GM23338 (cell line): ENCODE results near the gene SELENOF. TPM values are rescaled to one million over a fixed set of nuclear protein-coding genes. Genes with fewer than 3 reads are reported as not detected.

Experiments used
- ATAC-seq: fragments of 200-7000 bp; cut with Tn5 transposase; 3 replicates; pipeline ENCODE4 v1.9.1; 2020
- DNase-seq: peaks from one replicate; pipeline ENCODE4 v3.0.0-alpha.2; 2015; ENCODE audit warnings: low spot score
- H2AFZ ChIP-seq: fragments of 200-600 bp; sonication (generic); 2 replicates; pipeline ENCODE4 v1.8.0; 2016; ENCODE audit warnings: antibody characterized with exemption, mild to moderate bottlenecking, moderate library complexity
- H3F3A ChIP-seq: fragments of 200-600 bp; sonication (generic); replicated peaks from 2 replicates; pipeline ENCODE4 v1.8.0; 2017; ENCODE audit warnings: antibody characterized with exemption, mixed run types, low read depth
- H3K27ac ChIP-seq: fragments of 200-600 bp; sonication (generic); 2 replicates; pipeline ENCODE4 v1.6.1; 2016; ENCODE audit warnings: low read depth
- H3K27me3 ChIP-seq: fragments of 200-600 bp; sonication (generic); 2 replicates; pipeline ENCODE4 v1.8.0; 2016; ENCODE audit warnings: mild to moderate bottlenecking, mixed run types, moderate library complexity; ENCODE audit not compliant: insufficient read depth
- H3K36me3 ChIP-seq: fragments of 200-600 bp; sonication (generic); 2 replicates; pipeline ENCODE4 v1.8.0; 2016; ENCODE audit warnings: mild to moderate bottlenecking; ENCODE audit not compliant: insufficient read depth
- H3K4me1 ChIP-seq: fragments of 200-600 bp; sonication (generic); 2 replicates; pipeline ENCODE4 v1.8.0; 2016; ENCODE audit warnings: mild to moderate bottlenecking, moderate library complexity; ENCODE audit not compliant: insufficient read depth
- H3K4me2 ChIP-seq: fragments of 200-600 bp; sonication (generic); 2 replicates; pipeline ENCODE4 v1.7.1; 2017; ENCODE audit warnings: mixed run types
- H3K4me3 ChIP-seq: fragments of 200-600 bp; sonication (generic); 2 replicates; pipeline ENCODE4 v1.6.1; 2016; ENCODE audit warnings: mixed run types
- H3K79me2 ChIP-seq: fragments of 200-600 bp; sonication (generic); replicated peaks from 2 replicates; pipeline ENCODE4 v1.8.0; 2017; ENCODE audit warnings: mild to moderate bottlenecking; ENCODE audit not compliant: insufficient read depth
- H3K9me2 ChIP-seq: fragments of 200-600 bp; sonication (generic); 2 replicates; pipeline ENCODE4 v1.8.0; 2017; ENCODE audit not compliant: insufficient read depth
- H4K20me1 ChIP-seq: fragments of 200-600 bp; sonication (generic); replicated peaks from 2 replicates; pipeline ENCODE4 v1.8.0; 2017; ENCODE audit warnings: mild to moderate bottlenecking; ENCODE audit not compliant: insufficient read depth
- H3K27ac Mint-ChIP-seq: 2 replicates; pipeline ENCODE4 v1.8.0; 2020; ENCODE audit warnings: inconsistent platforms, mild to moderate bottlenecking, moderate library complexity, mixed read lengths
- H3K27me3 Mint-ChIP-seq: 3 replicates; pipeline ENCODE4 v1.8.0; 2022; ENCODE audit warnings: low read depth, mild to moderate bottlenecking, moderate library complexity, mixed read lengths, inconsistent platforms; ENCODE audit not compliant: insufficient read depth, poor library complexity
- H3K36me3 Mint-ChIP-seq: 3 replicates; pipeline ENCODE4 v1.8.0; 2021; ENCODE audit warnings: low read depth, mild to moderate bottlenecking, inconsistent platforms, moderate library complexity, mixed read lengths
- H3K4me1 Mint-ChIP-seq: 3 replicates; pipeline ENCODE4 v1.8.0; 2020; ENCODE audit warnings: mild to moderate bottlenecking, inconsistent platforms, mixed read lengths
- H3K4me3 Mint-ChIP-seq: 3 replicates; pipeline ENCODE4 v1.8.0; 2021; ENCODE audit warnings: moderate library complexity, mild to moderate bottlenecking, inconsistent platforms, mixed read lengths
- H3K9me3 Mint-ChIP-seq: 3 replicates; pipeline ENCODE4 v1.8.0; 2020; ENCODE audit warnings: moderate library complexity, mild to moderate bottlenecking, inconsistent platforms, mixed read lengths
- CREB1 ChIP-seq: fragments of 250-450 bp; sonication (Bioruptor Pico); IDR thresholded peaks from 2 replicates; pipeline ENCODE4 v1.5.0; 2020; ENCODE audit warnings: low read depth, mild to moderate bottlenecking, moderate library complexity
- ETS1 ChIP-seq: IDR thresholded peaks from 2 replicates; pipeline ENCODE4 v1.6.1; 2016; ENCODE audit warnings: antibody characterized with exemption
- EZH2 ChIP-seq: fragments of 200-600 bp; sonication (generic); IDR thresholded peaks from one replicate; pipeline ENCODE4 v1.8.0; 2017; ENCODE audit warnings: antibody characterized with exemption, mild to moderate bottlenecking, low read depth; ENCODE audit not compliant: unreplicated experiment
- EZH2phosphoT487 ChIP-seq: fragments of 200-600 bp; sonication (generic); IDR thresholded peaks from one replicate; pipeline ENCODE4 v1.8.1; 2018; ENCODE audit warnings: antibody characterized with exemption; ENCODE audit not compliant: unreplicated experiment
- JUNB ChIP-seq: IDR thresholded peaks from one replicate; pipeline ENCODE4 v1.6.1; 2016; ENCODE audit warnings: antibody characterized with exemption; ENCODE audit not compliant: unreplicated experiment
- NANOG ChIP-seq: IDR thresholded peaks from 2 replicates; pipeline ENCODE4 v1.6.1; 2016; ENCODE audit warnings: antibody characterized with exemption, borderline replicate concordance
- POLR2AphosphoS5 ChIP-seq: IDR thresholded peaks from 2 replicates; pipeline ENCODE4 v1.6.1; 2016; ENCODE audit warnings: antibody characterized with exemption, low read depth
- STAT1 ChIP-seq: IDR thresholded peaks from one replicate; pipeline ENCODE4 v1.6.1; 2016; ENCODE audit warnings: antibody characterized with exemption; ENCODE audit not compliant: unreplicated experiment
- ZNF114 ChIP-seq: fragments of 250-450 bp; sonication (Bioruptor Pico); IDR thresholded peaks from 2 replicates; pipeline ENCODE4 v1.5.0; 2020; ENCODE audit warnings: mild to moderate bottlenecking, moderate library complexity
- ZNF331 ChIP-seq: fragments of 250-450 bp; sonication (Bioruptor Pico); IDR thresholded peaks from 2 replicates; pipeline ENCODE4 v1.5.0; 2020; ENCODE audit warnings: low read depth, mild to moderate bottlenecking, moderate library complexity
- polyA plus RNA-seq: library from polyadenylated mRNA; unstranded; fragments of >200 nt; fragmentation: Nextera tagmentation; extraction: Ambion mirVana; gene quantifications from 2 replicates; pipeline ENCODE4 v1.2.1, GENCODE V29; 2016
- total RNA-seq: library from RNA; depleted of rRNA; stranded (reverse); fragments of >200 nt; shearing (Covaris generic); gene quantifications from 2 replicates; pipeline ENCODE4 v1.2.3, GENCODE V29; 2014
- TF ChIP-seq, protein P1 (sequence below): fragments of 250-450 bp; sonication (Bioruptor Pico); IDR thresholded peaks from 2 replicates; pipeline ENCODE4 v1.5.0; 2020; ENCODE audit warnings: mild to moderate bottlenecking, moderate library complexity
- TF ChIP-seq, protein P2 (sequence below): IDR thresholded peaks from one replicate; pipeline ENCODE4 v1.6.1; 2018; ENCODE audit warnings: antibody characterized with exemption; ENCODE audit not compliant: unreplicated experiment
- TF ChIP-seq, protein P3 (sequence below), 2 experiments: fragments of 200-600 bp in 1 of 2; sonication (generic) in 1 of 2; conservative IDR thresholded peaks; 2 replicates each; pipeline versions ENCODE4 v1.5.1 to v1.6.1; 2016 to 2017; ENCODE audit warnings: antibody characterized with exemption in 2 of 2, low read depth in 2 of 2, mild to moderate bottlenecking in 2 of 2, moderate library complexity in 1 of 2

The SELENOF gene
- total and polyA plus RNA-seq, 2 experiments from 2014 or later, result 113 to 142 TPM

GRCh38 chr1:86826856-86827255, 87.1 kb downstream of the SELENOF start:
- no peak overlapping the region for H3K4me2 ChIP-seq
- TF ChIP-seq ZNF331 (CRISPR knock-in tag), result no peak
- TF ChIP-seq NANOG, result no peak
- no peak for TF ChIP-seq EZH2
- no peak for TF ChIP-seq ETS1
- TF ChIP-seq JUNB, result no peak
- no peak for TF ChIP-seq CREB1
- TF ChIP-seq, protein P1, sequence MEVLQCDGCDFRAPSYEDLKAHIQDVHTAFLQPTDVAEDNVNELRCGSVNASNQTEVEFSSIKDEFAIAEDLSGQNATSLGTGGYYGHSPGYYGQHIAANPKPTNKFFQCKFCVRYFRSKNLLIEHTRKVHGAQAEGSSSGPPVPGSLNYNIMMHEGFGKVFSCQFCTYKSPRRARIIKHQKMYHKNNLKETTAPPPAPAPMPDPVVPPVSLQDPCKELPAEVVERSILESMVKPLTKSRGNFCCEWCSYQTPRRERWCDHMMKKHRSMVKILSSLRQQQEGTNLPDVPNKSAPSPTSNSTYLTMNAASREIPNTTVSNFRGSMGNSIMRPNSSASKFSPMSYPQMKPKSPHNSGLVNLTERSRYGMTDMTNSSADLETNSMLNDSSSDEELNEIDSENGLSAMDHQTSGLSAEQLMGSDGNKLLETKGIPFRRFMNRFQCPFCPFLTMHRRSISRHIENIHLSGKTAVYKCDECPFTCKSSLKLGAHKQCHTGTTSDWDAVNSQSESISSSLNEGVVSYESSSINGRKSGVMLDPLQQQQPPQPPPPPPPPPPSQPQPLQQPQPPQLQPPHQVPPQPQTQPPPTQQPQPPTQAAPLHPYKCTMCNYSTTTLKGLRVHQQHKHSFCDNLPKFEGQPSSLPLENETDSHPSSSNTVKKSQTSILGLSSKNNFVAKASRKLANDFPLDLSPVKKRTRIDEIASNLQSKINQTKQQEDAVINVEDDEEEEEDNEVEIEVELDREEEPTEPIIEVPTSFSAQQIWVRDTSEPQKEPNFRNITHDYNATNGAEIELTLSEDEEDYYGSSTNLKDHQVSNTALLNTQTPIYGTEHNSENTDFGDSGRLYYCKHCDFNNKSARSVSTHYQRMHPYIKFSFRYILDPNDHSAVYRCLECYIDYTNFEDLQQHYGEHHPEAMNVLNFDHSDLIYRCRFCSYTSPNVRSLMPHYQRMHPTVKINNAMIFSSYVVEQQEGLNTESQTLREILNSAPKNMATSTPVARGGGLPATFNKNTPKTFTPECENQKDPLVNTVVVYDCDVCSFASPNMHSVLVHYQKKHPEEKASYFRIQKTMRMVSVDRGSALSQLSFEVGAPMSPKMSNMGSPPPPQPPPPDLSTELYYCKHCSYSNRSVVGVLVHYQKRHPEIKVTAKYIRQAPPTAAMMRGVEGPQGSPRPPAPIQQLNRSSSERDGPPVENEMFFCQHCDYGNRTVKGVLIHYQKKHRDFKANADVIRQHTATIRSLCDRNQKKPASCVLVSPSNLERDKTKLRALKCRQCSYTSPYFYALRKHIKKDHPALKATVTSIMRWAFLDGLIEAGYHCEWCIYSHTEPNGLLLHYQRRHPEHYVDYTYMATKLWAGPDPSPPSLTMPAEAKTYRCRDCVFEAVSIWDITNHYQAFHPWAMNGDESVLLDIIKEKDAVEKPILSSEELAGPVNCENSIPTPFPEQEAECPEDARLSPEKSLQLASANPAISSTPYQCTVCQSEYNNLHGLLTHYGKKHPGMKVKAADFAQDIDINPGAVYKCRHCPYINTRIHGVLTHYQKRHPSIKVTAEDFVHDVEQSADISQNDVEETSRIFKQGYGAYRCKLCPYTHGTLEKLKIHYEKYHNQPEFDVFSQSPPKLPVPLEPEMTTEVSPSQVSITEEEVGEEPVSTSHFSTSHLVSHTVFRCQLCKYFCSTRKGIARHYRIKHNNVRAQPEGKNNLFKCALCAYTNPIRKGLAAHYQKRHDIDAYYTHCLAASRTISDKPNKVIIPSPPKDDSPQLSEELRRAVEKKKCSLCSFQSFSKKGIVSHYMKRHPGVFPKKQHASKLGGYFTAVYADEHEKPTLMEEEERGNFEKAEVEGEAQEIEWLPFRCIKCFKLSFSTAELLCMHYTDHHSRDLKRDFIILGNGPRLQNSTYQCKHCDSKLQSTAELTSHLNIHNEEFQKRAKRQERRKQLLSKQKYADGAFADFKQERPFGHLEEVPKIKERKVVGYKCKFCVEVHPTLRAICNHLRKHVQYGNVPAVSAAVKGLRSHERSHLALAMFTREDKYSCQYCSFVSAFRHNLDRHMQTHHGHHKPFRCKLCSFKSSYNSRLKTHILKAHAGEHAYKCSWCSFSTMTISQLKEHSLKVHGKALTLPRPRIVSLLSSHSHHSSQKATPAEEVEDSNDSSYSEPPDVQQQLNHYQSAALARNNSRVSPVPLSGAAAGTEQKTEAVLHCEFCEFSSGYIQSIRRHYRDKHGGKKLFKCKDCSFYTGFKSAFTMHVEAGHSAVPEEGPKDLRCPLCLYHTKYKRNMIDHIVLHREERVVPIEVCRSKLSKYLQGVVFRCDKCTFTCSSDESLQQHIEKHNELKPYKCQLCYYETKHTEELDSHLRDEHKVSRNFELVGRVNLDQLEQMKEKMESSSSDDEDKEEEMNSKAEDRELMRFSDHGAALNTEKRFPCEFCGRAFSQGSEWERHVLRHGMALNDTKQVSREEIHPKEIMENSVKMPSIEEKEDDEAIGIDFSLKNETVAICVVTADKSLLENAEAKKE (CRISPR knock-in tag), result no peak
- no peak for TF ChIP-seq EZH2phosphoT487
- TF ChIP-seq, protein P2, sequence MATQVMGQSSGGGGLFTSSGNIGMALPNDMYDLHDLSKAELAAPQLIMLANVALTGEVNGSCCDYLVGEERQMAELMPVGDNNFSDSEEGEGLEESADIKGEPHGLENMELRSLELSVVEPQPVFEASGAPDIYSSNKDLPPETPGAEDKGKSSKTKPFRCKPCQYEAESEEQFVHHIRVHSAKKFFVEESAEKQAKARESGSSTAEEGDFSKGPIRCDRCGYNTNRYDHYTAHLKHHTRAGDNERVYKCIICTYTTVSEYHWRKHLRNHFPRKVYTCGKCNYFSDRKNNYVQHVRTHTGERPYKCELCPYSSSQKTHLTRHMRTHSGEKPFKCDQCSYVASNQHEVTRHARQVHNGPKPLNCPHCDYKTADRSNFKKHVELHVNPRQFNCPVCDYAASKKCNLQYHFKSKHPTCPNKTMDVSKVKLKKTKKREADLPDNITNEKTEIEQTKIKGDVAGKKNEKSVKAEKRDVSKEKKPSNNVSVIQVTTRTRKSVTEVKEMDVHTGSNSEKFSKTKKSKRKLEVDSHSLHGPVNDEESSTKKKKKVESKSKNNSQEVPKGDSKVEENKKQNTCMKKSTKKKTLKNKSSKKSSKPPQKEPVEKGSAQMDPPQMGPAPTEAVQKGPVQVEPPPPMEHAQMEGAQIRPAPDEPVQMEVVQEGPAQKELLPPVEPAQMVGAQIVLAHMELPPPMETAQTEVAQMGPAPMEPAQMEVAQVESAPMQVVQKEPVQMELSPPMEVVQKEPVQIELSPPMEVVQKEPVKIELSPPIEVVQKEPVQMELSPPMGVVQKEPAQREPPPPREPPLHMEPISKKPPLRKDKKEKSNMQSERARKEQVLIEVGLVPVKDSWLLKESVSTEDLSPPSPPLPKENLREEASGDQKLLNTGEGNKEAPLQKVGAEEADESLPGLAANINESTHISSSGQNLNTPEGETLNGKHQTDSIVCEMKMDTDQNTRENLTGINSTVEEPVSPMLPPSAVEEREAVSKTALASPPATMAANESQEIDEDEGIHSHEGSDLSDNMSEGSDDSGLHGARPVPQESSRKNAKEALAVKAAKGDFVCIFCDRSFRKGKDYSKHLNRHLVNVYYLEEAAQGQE, result no peak
- TF ChIP-seq STAT1, result no peak
- no peak for TF ChIP-seq ZNF114 (CRISPR knock-in tag)
- TF ChIP-seq POLR2AphosphoS5, result no peak
- TF ChIP-seq, protein P3, sequence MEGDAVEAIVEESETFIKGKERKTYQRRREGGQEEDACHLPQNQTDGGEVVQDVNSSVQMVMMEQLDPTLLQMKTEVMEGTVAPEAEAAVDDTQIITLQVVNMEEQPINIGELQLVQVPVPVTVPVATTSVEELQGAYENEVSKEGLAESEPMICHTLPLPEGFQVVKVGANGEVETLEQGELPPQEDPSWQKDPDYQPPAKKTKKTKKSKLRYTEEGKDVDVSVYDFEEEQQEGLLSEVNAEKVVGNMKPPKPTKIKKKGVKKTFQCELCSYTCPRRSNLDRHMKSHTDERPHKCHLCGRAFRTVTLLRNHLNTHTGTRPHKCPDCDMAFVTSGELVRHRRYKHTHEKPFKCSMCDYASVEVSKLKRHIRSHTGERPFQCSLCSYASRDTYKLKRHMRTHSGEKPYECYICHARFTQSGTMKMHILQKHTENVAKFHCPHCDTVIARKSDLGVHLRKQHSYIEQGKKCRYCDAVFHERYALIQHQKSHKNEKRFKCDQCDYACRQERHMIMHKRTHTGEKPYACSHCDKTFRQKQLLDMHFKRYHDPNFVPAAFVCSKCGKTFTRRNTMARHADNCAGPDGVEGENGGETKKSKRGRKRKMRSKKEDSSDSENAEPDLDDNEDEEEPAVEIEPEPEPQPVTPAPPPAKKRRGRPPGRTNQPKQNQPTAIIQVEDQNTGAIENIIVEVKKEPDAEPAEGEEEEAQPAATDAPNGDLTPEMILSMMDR (conservative IDR thresholded peaks at IDR 0.05; ENCODE audit: low read depth in 2 of 2), result no peak
- no peaks in the 10 kb centered on the region for H4K20me1 ChIP-seq
- no peak overlapping the region for H3K4me3 Mint-ChIP-seq
- H3F3A ChIP-seq, result no peaks in the 10 kb centered on the region
- H3K4me1 ChIP-seq, result no peaks in the 10 kb centered on the region
- no peak for DNase-seq
- no peak overlapping the region for H3K4me3 ChIP-seq
- no peaks in the 10 kb centered on the region for H3K79me2 ChIP-seq
- peaks cover 13% of the 10 kb centered on the region; the same call in 2 of the 3 replicates for H3K4me1 Mint-ChIP-seq
- H3K27ac Mint-ChIP-seq, result no peak overlapping the region
- H3K36me3 ChIP-seq, result no peaks in the 10 kb centered on the region
- no peaks in the 10 kb centered on the region for H3K36me3 Mint-ChIP-seq
- H3K27me3 Mint-ChIP-seq, result peaks cover 9% of the 10 kb centered on the region
- no peaks in the 10 kb centered on the region for H3K9me2 ChIP-seq
- H3K27ac ChIP-seq, result no peak overlapping the region
- H3K27me3 ChIP-seq, result no peaks in the 10 kb centered on the region
- H2AFZ ChIP-seq, result no peak overlapping the region
- no peak for ATAC-seq
- H3K9me3 Mint-ChIP-seq, result no peaks in the 10 kb centered on the region; the same call in 2 of the 3 replicates
